OCI-LY1 (cell line): ENCODE measurements around the gene PRF1.

Source experiments
- H2AFZ ChIP-seq: fragments of 200-600 bp; sonication (generic), shearing (Covaris generic); 2 replicates; pipeline ENCODE4 v1.6.0; 2014; ENCODE audit warnings: antibody characterized with exemption, mild to moderate bottlenecking, low read length
- H3F3A ChIP-seq: fragments of 200-600 bp; sonication (generic), shearing (Covaris generic); 2 replicates; pipeline ENCODE4 v1.6.0; 2014; ENCODE audit warnings: mild to moderate bottlenecking, antibody characterized with exemption, low read length, moderate library complexity; ENCODE audit not compliant: insufficient read depth
- H3K27ac ChIP-seq: fragments of 200-600 bp; sonication (generic); 2 replicates; pipeline ENCODE4 v1.5.1; 2014; ENCODE audit warnings: low read length, mixed run types, mild to moderate bottlenecking, low read depth; ENCODE audit not compliant: poor library complexity, severe bottlenecking
- H3K27me3 ChIP-seq: fragments of 200-600 bp; sonication (generic); 2 replicates; pipeline ENCODE4 v1.6.0; 2014; ENCODE audit warnings: antibody characterized with exemption, mild to moderate bottlenecking, low read length, moderate library complexity; ENCODE audit not compliant: insufficient read depth
- H3K36me3 ChIP-seq: fragments of 200-600 bp; sonication (generic); 2 replicates; pipeline ENCODE4 v1.6.1; 2014; ENCODE audit warnings: mild to moderate bottlenecking, antibody characterized with exemption, low read length, moderate library complexity, mixed read lengths; ENCODE audit not compliant: insufficient read depth
- H3K4me1 ChIP-seq: fragments of 200-600 bp; sonication (generic); 2 replicates; pipeline ENCODE4 v1.5.1; 2014; ENCODE audit warnings: mild to moderate bottlenecking, low read length, moderate library complexity; ENCODE audit not compliant: insufficient read depth, severe bottlenecking
- H3K4me2 ChIP-seq: fragments of 200-600 bp; sonication (generic), shearing (Covaris generic); 2 replicates; pipeline ENCODE4 v1.6.1; 2014; ENCODE audit warnings: low read length
- H3K4me3 ChIP-seq: fragments of 200-600 bp; sonication (generic); 2 replicates; pipeline ENCODE4 v1.5.1; 2014; ENCODE audit warnings: low read length, low read depth, mild to moderate bottlenecking, mixed read lengths; ENCODE audit not compliant: poor library complexity, severe bottlenecking
- H3K79me2 ChIP-seq: fragments of 200-600 bp; shearing (Covaris generic); 2 replicates; pipeline ENCODE4 v1.6.1; 2016; ENCODE audit warnings: mixed run types, low read length, mixed read lengths; ENCODE audit not compliant: insufficient read depth
- H3K9ac ChIP-seq: fragments of 200-600 bp; sonication (generic), shearing (Covaris generic); 2 replicates; pipeline ENCODE4 v1.6.1; 2014; ENCODE audit warnings: mild to moderate bottlenecking, low read length, mixed read lengths
- H3K9me2 ChIP-seq: fragments of 200-600 bp; sonication (generic), shearing (Covaris generic); 2 replicates; pipeline ENCODE4 v1.6.1; 2014; ENCODE audit warnings: low read depth, mild to moderate bottlenecking, low read length, mixed read lengths
- H3K9me3 ChIP-seq: fragments of 200-600 bp; shearing (Covaris generic); 2 replicates; pipeline ENCODE4 v1.6.1; 2014; ENCODE audit warnings: low read length, mixed read lengths
- H4K20me1 ChIP-seq: fragments of 200-600 bp; sonication (generic), shearing (Covaris generic); 2 replicates; pipeline ENCODE4 v1.6.0; 2016; ENCODE audit warnings: mild to moderate bottlenecking, low read length; ENCODE audit not compliant: insufficient read depth
- CTCF ChIP-seq: fragments of 200-600 bp; sonication (generic), shearing (Covaris generic); IDR thresholded peaks from 2 replicates; pipeline ENCODE4 v1.5.1; 2017; ENCODE audit warnings: mild to moderate bottlenecking, antibody characterized with exemption, low read length, moderate library complexity, mixed read lengths
- EZH2 ChIP-seq: fragments of 200-600 bp; sonication (generic), shearing (Covaris generic); IDR thresholded peaks from 2 replicates; pipeline ENCODE4 v1.8.0; 2017; ENCODE audit warnings: borderline replicate concordance, mixed run types, mild to moderate bottlenecking, antibody characterized with exemption, low read length, moderate library complexity, mixed read lengths

PRF1 gene

GRCh38 chr10:70549962-70550458 lies 52.5 kb downstream of the PRF1 start:
- no peaks in the 10 kb centered on the region for H3K79me2 ChIP-seq
- H3K27me3 ChIP-seq: no peaks in the 10 kb centered on the region
- no peak overlapping the region for H2AFZ ChIP-seq
- H3K4me2 ChIP-seq: no peak overlapping the region
- no peak overlapping the region for H3K27ac ChIP-seq
- H3K36me3 ChIP-seq: peaks cover 72% of the 10 kb centered on the region
- H3K4me1 ChIP-seq: peaks cover 15% of the 10 kb centered on the region
- TF ChIP-seq EZH2 (no peak), CTCF (peak; percentile 87)
- no peaks in the 10 kb centered on the region for H4K20me1 ChIP-seq
- no peaks in the 10 kb centered on the region for H3F3A ChIP-seq
- no peak overlapping the region for H3K9ac ChIP-seq
- H3K9me3 ChIP-seq: no peaks in the 10 kb centered on the region
- H3K9me2 ChIP-seq: no peaks in the 10 kb centered on the region
- no peak overlapping the region for H3K4me3 ChIP-seq

- Histone ChIP-seq H3K9ac (no peak overlapping the region), H3K36me3 (peaks cover 75% of the 10 kb centered on the region), H4K20me1 (no peaks in the 10 kb centered on the region), H3K4me1 (peaks cover 21% of the 10 kb centered on the region), H3K27me3 (no peaks in the 10 kb centered on the region), H3K9me3 (no peaks in the 10 kb centered on the region), H3K79me2 (no peaks in the 10 kb centered on the region), H3F3A (no peaks in the 10 kb centered on the region), H3K4me3 (no peak overlapping the region), H2AFZ (no peak overlapping the region), H3K27ac (no peak overlapping the region), H3K4me2 (no peak overlapping the region), H3K9me2 (no peaks in the 10 kb centered on the region)
- TF ChIP-seq CTCF: no peak
- TF ChIP-seq EZH2: no peak
Measured at GRCh38 chr10:70549351-70549961, 53.1 kb downstream of the PRF1 start.
